Keratinocyte (primary cell): ENCODE results near the gene TRPM2.

Experiments
- EZH2 ChIP-seq: IDR thresholded peaks from one replicate; pipeline ENCODE4 v1.6.1; 2012; ENCODE audit warnings: inconsistent platforms, mild to moderate bottlenecking, low read length, moderate library complexity
- TF ChIP-seq, protein P1 (sequence below), 3 experiments: IDR thresholded peaks in 1 of 3; conservative IDR thresholded peaks in 1 of 3; optimal IDR thresholded peaks in 1 of 3; 2 replicates in 2 of 3; 3 replicates in 1 of 3; pipeline versions ENCODE3 to v1.5.1; 2011; ENCODE audit warnings: low read length in 3 of 3, mild to moderate bottlenecking in 3 of 3, moderate library complexity in 2 of 3, control low read depth in 1 of 3, inconsistent platforms in 1 of 3; ENCODE audit not compliant: insufficient read depth in 2 of 3; ENCODE audit errors: extremely low read depth in 1 of 3

DNA sequence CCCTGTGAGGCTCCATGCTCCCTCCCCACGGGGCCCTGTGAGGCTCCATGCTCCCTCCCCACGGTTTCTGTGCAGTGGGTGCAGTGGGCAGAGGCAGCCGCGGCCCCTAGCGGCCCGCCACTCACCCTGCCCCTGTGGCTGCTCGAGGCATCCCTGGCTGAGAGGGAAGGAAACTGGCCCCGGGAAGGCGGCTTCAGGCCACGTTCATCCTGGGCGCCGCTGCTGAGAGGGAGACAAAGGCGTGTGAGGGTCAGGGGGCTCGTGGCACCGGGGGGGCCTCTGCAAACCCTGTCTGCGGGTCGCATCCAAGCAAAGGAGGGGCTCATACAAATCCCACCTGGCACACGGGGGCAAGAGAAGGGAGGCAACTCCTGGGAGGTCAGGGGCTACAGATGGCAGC, 22.7 kb upstream of the TRPM2 start:
- TF ChIP-seq, protein P1, sequence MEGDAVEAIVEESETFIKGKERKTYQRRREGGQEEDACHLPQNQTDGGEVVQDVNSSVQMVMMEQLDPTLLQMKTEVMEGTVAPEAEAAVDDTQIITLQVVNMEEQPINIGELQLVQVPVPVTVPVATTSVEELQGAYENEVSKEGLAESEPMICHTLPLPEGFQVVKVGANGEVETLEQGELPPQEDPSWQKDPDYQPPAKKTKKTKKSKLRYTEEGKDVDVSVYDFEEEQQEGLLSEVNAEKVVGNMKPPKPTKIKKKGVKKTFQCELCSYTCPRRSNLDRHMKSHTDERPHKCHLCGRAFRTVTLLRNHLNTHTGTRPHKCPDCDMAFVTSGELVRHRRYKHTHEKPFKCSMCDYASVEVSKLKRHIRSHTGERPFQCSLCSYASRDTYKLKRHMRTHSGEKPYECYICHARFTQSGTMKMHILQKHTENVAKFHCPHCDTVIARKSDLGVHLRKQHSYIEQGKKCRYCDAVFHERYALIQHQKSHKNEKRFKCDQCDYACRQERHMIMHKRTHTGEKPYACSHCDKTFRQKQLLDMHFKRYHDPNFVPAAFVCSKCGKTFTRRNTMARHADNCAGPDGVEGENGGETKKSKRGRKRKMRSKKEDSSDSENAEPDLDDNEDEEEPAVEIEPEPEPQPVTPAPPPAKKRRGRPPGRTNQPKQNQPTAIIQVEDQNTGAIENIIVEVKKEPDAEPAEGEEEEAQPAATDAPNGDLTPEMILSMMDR (optimal IDR thresholded peaks at IDR 0.05 in 1 of 3, IDR thresholded peaks at IDR 0.05 in 1 of 3, conservative IDR thresholded peaks at IDR 0.05 in 1 of 3; ENCODE audit: extremely low read depth in 1 of 3, insufficient read depth in 2 of 3, low read length in 3 of 3) = no peak
- TF ChIP-seq EZH2 = no peak
